Neural progenitor cell (in vitro differentiated cells): Measurements from ENCODE around the gene TRMT1. TPM values are rescaled to one million over a fixed set of nuclear protein-coding genes. Genes with fewer than 3 reads are reported as not detected.
A peak's percentile ranks its signal among the peaks of the same experiment; 100 is the strongest.

ENCODE experiments used
- DNase-seq: peaks from one replicate; pipeline ENCODE4 v3.0.0-alpha.2; 2016; ENCODE audit warnings: low spot score
- H2AFZ ChIP-seq: fragments of 200-600 bp; sonication (generic); replicated peaks from 2 replicates; pipeline ENCODE4 v1.6.1; 2016; ENCODE audit warnings: antibody characterized with exemption
- H3F3A ChIP-seq: fragments of 200-600 bp; sonication (generic); 2 replicates; pipeline ENCODE4 v1.6.1; 2016; ENCODE audit warnings: antibody characterized with exemption, low read depth
- H3K27ac ChIP-seq: fragments of 200-600 bp; sonication (generic); 2 replicates; pipeline ENCODE4 v1.5.1; 2016; ENCODE audit warnings: mild to moderate bottlenecking
- H3K27me3 ChIP-seq: fragments of 200-600 bp; sonication (generic); 2 replicates; pipeline ENCODE4 v1.6.1; 2016; ENCODE audit warnings: mild to moderate bottlenecking, moderate library complexity
- H3K36me3 ChIP-seq: fragments of 200-600 bp; sonication (generic); 2 replicates; pipeline ENCODE4 v1.5.1; 2016
- H3K4me1 ChIP-seq: fragments of 200-600 bp; sonication (generic); 2 replicates; pipeline ENCODE4 v1.6.1; 2016; ENCODE audit warnings: mixed run types
- H3K4me2 ChIP-seq: fragments of 200-600 bp; sonication (generic); 2 replicates; pipeline ENCODE4 v1.6.1; 2016
- H3K4me3 ChIP-seq: fragments of 200-600 bp; sonication (generic); 2 replicates; pipeline ENCODE4 v1.5.1; 2016
- H3K79me2 ChIP-seq: fragments of 200-600 bp; sonication (generic); 2 replicates; pipeline ENCODE4 v1.6.1; 2016; ENCODE audit warnings: low read depth
- H3K9ac ChIP-seq: fragments of 200-600 bp; sonication (generic); 2 replicates; pipeline ENCODE4 v1.6.1; 2016
- H3K9me3 ChIP-seq: fragments of 200-600 bp; sonication (generic); 2 replicates; pipeline ENCODE4 v1.5.1; 2016; ENCODE audit warnings: low read depth
- H4K20me1 ChIP-seq: fragments of 200-600 bp; sonication (generic); 2 replicates; pipeline ENCODE4 v1.6.1; 2016; ENCODE audit warnings: low read depth
- H3K27ac Mint-ChIP-seq: 3 replicates; pipeline ENCODE4 v1.8.0; 2021; ENCODE audit warnings: mixed read lengths
- H3K27me3 Mint-ChIP-seq: 2 replicates; pipeline ENCODE4 v1.8.0; 2022; ENCODE audit warnings: low read depth, mild to moderate bottlenecking, inconsistent platforms, moderate library complexity, mixed read lengths; ENCODE audit not compliant: insufficient read depth
- H3K36me3 Mint-ChIP-seq: 3 replicates; pipeline ENCODE4 v1.8.0; 2021; ENCODE audit warnings: mixed read lengths
- H3K4me1 Mint-ChIP-seq: 3 replicates; pipeline ENCODE4 v1.8.0; 2021; ENCODE audit warnings: mixed read lengths
- H3K4me3 Mint-ChIP-seq: 3 replicates; pipeline ENCODE4 v1.8.0; 2021; ENCODE audit warnings: mild to moderate bottlenecking, moderate library complexity, mixed read lengths
- H3K9me3 Mint-ChIP-seq: 3 replicates; pipeline ENCODE4 v1.8.0; 2020; ENCODE audit warnings: mixed read lengths
- CTCF ChIP-seq: fragments of 200-600 bp; sonication (generic); IDR thresholded peaks from 2 replicates; pipeline ENCODE4 v1.5.1; 2017; ENCODE audit warnings: antibody characterized with exemption, mild to moderate bottlenecking
- EZH2 ChIP-seq: fragments of 200-600 bp; sonication (generic); IDR thresholded peaks from 2 replicates; pipeline ENCODE4 v1.6.1; 2017; ENCODE audit warnings: antibody characterized with exemption, mild to moderate bottlenecking, moderate library complexity
- EZH2phosphoT487 ChIP-seq: fragments of 200-600 bp; sonication (generic); IDR thresholded peaks from 2 replicates; pipeline ENCODE4 v1.6.1; 2017; ENCODE audit warnings: antibody characterized with exemption
- total RNA-seq: library from RNA; depleted of rRNA; stranded (reverse); fragments of >200 nt; gene quantifications from 2 replicates; pipeline ENCODE4 v1.2.3, GENCODE V29; 2015; ENCODE audit warnings: low replicate concordance

TRMT1 gene
- total RNA-seq, 1 donor from 2014 or later = 30.2 TPM

- Histone ChIP-seq H3K79me2 (no peaks in the 10 kb centered on the region), H2AFZ (no peak overlapping the region), H3K4me3 (no peak overlapping the region), H3K36me3 (no peaks in the 10 kb centered on the region), H3F3A (peaks cover 8% of the 10 kb centered on the region), H3K9ac (no peak overlapping the region), H3K27me3 (peaks cover 52% of the 10 kb centered on the region), H3K9me3 (no peaks in the 10 kb centered on the region), H3K27ac (no peak overlapping the region), H3K4me1 (peaks cover 28% of the 10 kb centered on the region), H4K20me1 (no peaks in the 10 kb centered on the region), H3K4me2 (no peak overlapping the region)
- no peak overlapping the region for H3K27ac Mint-ChIP-seq
- peaks cover 36% of the 10 kb centered on the region for H3K27me3 Mint-ChIP-seq
- H3K9me3 Mint-ChIP-seq = no peaks in the 10 kb centered on the region
- no peak for TF ChIP-seq EZH2
- TF ChIP-seq CTCF = no peak
- no peak for TF ChIP-seq EZH2phosphoT487
- peaks cover 32% of the 10 kb centered on the region for H3K4me1 Mint-ChIP-seq
- H3K36me3 Mint-ChIP-seq = no peaks in the 10 kb centered on the region
- no peak for DNase-seq
- no peak overlapping the region for H3K4me3 Mint-ChIP-seq
Measured at GRCh38 chr19:13089857-13090507, 26.6 kb downstream of the TRMT1 start.

- H3K27ac Mint-ChIP-seq = no peak overlapping the region
- H3K4me1 ChIP-seq = peaks cover 21% of the 10 kb centered on the region
- no peak overlapping the region for H3K9ac ChIP-seq
- no peaks in the 10 kb centered on the region for H3K36me3 Mint-ChIP-seq
- H2AFZ ChIP-seq = no peak overlapping the region
- peaks cover 1% of the 10 kb centered on the region for H3F3A ChIP-seq
- H3K79me2 ChIP-seq = no peaks in the 10 kb centered on the region
- peak; percentile 55 for TF ChIP-seq CTCF
- TF ChIP-seq EZH2phosphoT487 = no peak
- no peak overlapping the region for H3K4me3 Mint-ChIP-seq
- H3K4me2 ChIP-seq = no peak overlapping the region
- no peaks in the 10 kb centered on the region for H3K9me3 Mint-ChIP-seq
- no peak overlapping the region for H3K4me3 ChIP-seq
- H4K20me1 ChIP-seq = no peaks in the 10 kb centered on the region
- DNase-seq = peak; percentile 61
- H3K27me3 Mint-ChIP-seq = peaks cover 33% of the 10 kb centered on the region
- H3K4me1 Mint-ChIP-seq = peaks cover 26% of the 10 kb centered on the region
- no peaks in the 10 kb centered on the region for H3K9me3 ChIP-seq
- no peak overlapping the region for H3K27ac ChIP-seq
- H3K36me3 ChIP-seq = no peaks in the 10 kb centered on the region
- H3K27me3 ChIP-seq = peaks cover 48% of the 10 kb centered on the region
Measured at GRCh38 chr19:13089139-13089856, 27.2 kb downstream of the TRMT1 start.

- Mint-ChIP-seq H3K9me3 (no peaks in the 10 kb centered on the region), H3K4me1 (peaks cover 22% of the 10 kb centered on the region), H3K4me3 (peak overlapping the region; percentile 13), H3K36me3 (no peaks in the 10 kb centered on the region), H3K27ac (no peak overlapping the region), H3K27me3 (peaks cover 31% of the 10 kb centered on the region)
- Histone ChIP-seq H3K27me3 (peaks cover 46% of the 10 kb centered on the region), H3K79me2 (no peaks in the 10 kb centered on the region), H3K9ac (no peak overlapping the region), H3K4me3 (no peak overlapping the region), H3K4me2 (no peak overlapping the region), H3F3A (peaks cover 3% of the 10 kb centered on the region), H3K36me3 (no peaks in the 10 kb centered on the region), H2AFZ (no peak overlapping the region), H3K4me1 (peaks cover 19% of the 10 kb centered on the region), H4K20me1 (no peaks in the 10 kb centered on the region), H3K27ac (no peak overlapping the region), H3K9me3 (no peaks in the 10 kb centered on the region)
- no peak for TF ChIP-seq EZH2
- no peak for TF ChIP-seq EZH2phosphoT487
- no peak for TF ChIP-seq CTCF
- no peak for DNase-seq
Measured at GRCh38 chr19:13087795-13088537, 28.6 kb downstream of the TRMT1 start.
